HG03439 (cell line): ENCODE measurements around the gene NR3C2.

ENCODE experiments used
- ATAC-seq: cut with Tn5 transposase; IDR thresholded peaks from one replicate; pipeline ENCODE4 v1.9.1; 2021; ENCODE audit warnings: mild to moderate bottlenecking, moderate library complexity; ENCODE audit not compliant: unreplicated experiment

The NR3C2 gene

DNA sequence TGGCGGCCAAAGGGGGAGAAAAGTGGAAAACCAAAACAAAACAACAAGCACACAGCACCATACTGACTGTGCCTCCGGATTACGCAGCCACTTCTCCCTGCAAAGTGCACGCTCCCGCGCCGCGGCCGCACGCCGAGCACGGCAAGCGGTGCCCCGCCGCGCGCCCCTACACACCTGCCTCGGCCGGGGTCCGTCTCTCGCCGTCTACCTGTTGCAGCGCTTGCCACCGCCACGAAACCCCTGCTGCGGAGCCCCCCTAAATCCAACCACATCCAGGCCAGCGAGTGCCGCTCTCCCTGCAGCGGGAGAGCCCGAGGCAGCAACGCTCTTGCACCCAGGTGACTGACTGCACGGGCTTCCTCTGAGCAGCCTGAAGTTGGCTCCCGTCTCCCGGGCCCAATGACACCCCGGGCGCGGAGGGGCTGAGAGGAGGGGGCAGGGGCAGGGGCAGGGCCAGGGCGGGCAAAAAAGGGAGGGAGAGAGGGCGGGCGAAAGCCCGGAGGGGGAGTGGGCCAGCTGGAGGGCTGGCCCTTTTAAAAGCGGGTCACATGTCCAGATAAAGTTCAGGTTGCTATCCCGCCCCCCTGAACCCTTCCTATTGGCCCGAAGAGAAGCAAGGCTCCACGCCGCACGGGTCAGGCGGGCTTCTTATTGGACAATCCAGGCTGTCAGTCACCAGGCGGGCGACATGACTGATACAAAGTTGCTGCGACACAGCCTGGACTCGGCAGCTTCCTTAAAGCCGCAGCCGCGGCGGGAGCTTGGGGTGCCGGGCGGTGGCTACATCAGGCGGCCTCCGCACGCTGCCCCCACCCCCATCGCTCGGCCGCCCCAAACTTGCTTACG is at the start of gene NR3C2:
NR3C2 (minus strand) TSS at position 429 of the 846 bp plus-strand sequence.
- ATAC-seq = peak; percentile 99

DNA sequence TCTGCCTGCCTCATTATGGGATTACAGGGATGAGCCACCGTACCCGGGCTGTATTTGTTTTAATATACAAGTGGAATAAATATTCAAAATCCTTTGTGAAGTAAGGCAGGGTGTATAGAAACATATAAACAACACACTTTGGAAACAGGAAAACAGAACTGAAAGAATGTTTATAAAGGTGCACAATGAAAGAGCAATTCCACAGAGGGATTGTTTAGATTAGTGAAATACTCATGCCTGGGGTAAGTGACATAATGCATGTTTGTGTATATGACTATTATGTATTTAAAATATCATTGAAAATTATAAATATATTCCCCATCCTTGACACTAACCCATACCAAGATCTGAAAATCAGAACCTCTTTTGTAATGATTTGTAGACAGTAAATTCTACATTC is 45.0 kb upstream of the NR3C2 start:
- no peak for ATAC-seq

DNA sequence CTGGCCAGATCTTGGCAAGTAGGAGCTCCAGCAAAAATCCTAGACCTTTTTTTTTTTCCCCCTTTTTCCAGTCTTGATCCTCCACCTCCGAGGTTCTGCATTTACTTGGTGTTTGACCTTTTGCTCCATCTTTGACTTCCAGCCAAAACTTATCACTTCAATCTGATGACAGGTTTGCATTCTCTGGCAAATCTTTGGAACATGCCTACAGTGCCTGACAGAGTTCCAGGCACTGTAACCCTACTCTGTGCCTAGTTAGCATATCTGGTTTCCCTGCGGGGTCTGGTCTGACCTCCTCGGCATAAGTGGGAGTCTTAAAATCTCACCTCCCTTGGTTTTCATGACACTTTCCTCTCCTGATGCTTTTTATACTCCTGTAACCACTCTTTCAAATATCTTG is 39.4 kb upstream of the NR3C2 start:
- no peak for ATAC-seq

DNA sequence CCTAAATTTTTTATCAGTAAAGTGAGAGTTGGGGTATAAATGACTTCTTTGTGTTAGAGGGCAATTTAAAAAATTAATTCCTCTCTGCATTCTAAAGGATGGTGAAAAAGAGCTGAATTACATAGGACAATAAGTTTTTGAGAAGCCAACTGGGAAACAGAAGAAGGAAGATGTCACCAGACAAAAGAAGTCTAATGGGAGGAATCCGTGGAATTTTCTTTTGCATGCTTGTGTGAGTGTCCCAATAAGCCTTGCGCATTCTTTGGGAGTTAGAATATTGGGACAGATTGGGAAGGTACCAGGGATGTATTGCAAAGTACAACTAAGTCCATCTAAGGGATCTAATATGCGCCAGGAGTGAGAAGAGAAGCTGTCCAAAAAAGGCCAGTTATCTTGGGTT is 35.1 kb upstream of the NR3C2 start:
- no peak for ATAC-seq

DNA sequence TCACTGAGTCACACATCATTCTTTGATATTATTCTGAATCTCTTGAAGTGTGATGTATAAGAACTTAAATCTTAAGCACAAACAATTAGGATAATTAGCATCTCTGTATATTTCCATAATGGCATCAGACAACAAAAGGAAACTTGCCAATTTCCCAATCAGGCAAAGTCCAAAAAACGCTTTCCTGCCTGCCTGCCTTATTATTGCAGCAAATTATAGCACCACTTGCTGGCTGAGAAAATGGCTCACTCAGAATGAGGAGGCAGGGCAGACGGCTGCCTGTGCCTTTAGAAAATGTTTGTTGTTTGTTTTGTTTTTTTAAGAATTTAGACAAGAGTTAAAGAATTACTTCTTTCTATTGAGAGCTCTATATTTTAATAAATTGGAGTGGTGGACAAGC is 27.7 kb upstream of the NR3C2 start:
- ATAC-seq = no peak

DNA sequence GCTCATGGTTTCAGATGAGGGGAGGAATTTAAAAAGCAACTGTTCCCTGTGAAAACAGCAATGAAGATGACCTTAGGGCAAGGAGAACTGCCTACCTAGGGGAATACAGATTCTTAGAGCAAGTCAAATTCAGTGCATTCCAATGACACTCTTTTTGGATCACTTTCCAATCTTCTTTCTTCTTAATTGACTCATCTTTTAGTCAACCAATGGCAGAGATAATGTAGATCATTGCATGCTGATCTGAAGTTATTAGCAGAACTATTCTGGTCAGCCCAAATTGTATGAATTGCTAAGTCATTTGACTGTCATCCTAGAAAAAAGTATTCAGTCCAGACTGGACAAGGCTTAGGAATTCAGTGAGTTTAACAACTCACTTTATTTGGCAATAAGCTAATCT is 12.6 kb upstream of the NR3C2 start:
- ATAC-seq = no peak

DNA sequence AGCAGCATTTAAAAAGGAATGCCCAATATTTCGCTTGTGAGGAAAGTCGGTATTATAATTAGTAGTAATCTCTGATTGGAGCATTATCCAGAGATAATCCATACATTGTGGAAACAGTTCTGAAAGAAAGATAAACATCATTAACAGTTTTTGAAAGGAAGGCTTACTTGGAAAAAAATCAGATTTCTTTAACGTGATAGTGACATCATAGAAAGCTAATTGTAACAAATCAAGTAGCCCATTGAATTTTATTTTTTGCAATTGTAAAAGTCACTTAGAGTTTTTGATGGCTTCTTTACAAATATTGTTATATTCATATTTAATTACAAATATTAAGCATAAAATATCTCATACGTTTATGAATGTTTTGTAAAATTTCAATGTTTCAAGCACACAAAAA is 11.6 kb upstream of the NR3C2 start:
- ATAC-seq = no peak

DNA sequence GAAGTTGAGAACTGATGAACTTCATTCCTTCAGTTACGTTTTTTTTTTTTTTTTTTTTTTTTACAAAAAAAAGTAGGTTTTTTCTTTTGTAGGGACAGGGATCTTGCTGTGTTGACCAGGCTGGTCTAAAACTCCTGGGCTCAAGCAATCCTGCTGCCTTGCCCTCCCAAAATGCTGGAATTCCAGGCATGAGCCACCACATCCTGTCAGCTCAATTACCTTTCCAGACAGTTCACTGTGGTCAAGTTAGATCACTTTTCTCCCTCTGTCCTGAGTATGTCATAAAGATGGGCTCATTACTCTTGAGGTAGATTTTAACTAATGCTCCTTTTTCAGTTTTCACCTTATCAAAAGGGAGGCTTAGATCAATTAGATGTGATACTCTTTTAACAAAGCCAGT is 10.8 kb upstream of the NR3C2 start:
- no peak for ATAC-seq

DNA sequence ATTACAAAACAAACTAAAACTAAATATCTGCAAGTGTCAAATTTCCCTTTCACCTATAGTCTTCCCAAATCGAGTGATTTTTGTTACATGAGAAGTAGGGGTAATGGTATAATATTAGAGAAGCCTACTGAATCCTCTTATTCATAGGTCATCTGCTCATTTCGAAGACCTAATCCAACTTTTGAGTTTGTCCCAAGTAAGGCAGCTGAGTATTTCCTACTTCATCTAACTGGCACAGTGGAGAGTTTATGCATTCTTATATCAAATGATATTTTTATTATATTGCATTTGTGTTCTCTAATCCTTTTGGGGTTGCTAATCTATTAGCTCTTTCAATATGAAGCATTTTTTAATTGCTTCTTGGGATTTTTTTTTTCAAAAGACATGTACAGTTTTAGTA is 7.7 kb upstream of the NR3C2 start:
- no peak for ATAC-seq

DNA sequence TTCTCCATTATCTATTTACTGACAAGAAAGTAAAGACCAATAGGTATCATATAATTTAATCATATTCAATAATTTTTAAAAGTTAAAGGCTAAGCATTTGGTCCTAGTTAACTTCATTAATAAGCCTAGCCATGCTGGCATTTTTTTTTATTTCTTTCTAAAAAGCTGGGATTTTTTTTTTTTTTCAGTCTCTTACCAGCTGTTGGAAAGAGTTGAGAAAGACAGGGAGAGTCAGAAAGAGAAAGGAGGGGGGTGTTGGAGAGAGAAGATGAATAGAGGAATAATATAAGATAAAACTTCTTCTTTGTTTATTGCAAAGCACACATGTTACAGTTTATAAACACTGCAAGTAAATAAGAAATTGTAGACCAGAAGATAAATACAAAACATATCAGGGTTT is 5.9 kb upstream of the NR3C2 start:
- ATAC-seq = no peak

DNA sequence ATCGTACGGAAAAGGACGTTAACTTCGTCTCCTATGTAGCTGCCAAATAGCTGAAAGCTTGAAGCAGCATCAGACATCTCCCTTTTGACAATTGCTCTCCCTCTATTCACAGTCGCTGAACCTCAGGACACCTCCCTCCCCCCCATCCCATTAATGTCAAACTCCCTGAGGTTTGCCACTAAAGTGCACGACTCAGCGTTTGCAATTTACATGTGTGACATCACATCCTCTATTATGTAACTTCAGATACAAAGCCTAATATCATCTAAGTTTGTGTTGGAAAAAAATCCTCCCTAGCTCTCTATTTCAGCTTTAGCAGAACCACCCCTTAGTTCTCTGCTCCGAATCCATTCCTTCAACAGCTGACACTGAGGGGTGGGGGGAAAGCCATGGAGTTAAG is 5.5 kb upstream of the NR3C2 start:
- no peak for ATAC-seq

DNA sequence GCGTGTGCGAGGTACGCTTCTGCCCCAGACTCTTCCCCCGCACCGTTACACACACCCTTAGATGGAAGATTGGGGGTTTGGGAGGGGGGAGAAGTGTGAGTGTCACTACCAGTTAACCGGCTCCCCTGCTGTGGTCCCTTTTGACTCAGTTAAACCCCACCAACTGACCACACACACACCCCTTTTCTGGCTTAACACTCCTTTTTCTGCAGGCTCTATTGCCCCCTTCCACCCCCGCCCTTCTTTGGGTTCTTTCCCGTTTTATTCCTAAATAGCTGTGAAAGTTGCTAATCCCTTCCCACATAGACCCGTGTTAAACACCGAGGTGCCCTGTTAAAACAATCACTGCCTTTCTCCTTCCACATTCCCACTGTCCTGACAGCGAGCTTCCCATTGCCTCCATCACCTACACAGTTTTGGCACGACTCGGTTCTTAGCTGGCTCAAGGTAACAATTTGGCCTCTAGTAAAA is 3.7 kb upstream of the NR3C2 start:
- no peak for ATAC-seq

DNA sequence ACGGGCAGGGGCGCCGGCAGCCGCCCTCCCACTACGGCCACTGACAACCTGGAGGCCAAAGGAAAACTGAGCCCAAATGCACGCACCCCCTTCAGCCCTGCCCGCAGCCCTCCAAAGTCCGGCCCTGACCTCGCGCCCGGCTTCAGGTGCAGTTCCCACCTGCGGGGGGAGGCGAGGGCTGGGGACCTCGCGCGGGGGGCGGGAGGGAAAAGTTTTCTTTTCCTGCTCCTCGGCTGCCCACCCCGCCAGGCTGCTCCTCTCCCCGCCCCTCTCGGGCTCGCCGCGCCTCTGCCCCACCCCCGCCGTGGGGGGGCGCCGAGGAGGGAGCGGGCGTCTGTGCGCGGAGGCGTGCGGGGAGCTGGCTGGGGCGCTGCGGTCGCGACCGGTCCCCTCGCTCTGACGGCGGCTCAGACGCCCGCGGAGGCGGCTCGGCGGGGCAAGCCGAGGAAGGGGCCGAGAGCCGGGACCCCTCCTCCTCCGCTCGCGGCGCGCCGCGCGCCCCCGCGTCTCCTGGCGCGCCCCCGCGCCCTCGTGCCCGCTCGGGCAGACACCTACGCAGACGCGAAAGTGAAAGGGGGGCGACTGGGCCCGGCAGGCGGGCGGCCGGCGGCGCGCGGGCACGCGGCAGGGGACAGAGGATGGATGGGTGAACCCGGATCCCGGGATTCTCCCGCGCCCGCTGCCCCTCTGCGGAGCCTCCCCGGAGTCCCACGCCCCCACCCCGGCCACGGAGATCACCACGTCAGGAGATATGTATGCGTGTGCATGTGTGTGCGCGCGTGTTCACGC is 3.1 kb upstream of the NR3C2 start:
- ATAC-seq = no peak

DNA sequence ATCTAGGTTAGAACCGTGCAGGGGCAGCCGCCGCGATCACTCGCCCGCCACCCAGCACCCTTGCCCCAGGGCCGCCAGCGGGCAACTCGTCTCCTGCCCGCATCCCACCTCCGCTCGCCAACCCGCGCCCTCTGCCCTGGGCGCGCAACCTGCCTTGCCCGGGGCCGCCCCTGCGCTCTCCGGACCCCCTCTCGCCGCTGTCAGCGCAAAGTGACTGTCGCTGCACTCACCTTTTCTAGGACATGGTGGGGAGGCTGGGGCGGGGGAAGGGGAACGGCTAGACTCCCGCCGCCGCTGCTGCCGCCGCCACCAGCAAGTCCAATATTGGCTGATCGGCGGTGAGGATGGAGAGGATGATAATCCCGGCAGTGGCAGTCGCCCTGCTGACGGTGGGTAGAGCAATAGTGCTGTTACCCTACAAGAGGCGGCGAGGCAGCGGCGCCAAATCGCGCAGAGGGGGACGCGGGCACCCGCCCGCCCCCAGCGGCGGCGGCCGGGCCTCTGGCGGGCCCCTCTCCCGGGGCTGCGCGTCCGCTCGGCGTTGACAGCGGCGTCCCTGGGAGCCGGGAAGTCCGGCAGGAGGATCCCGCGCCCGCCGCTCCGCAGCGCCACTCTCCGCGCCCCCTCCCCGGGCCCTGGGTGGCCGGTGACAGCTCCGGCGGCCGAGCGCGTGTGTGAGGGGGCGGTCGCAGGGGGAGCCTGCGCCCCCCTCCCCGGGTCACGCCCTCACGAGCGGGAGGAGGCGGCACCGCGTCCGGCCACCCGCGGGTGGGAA is 2.3 kb upstream of the NR3C2 start:
- no peak for ATAC-seq

DNA sequence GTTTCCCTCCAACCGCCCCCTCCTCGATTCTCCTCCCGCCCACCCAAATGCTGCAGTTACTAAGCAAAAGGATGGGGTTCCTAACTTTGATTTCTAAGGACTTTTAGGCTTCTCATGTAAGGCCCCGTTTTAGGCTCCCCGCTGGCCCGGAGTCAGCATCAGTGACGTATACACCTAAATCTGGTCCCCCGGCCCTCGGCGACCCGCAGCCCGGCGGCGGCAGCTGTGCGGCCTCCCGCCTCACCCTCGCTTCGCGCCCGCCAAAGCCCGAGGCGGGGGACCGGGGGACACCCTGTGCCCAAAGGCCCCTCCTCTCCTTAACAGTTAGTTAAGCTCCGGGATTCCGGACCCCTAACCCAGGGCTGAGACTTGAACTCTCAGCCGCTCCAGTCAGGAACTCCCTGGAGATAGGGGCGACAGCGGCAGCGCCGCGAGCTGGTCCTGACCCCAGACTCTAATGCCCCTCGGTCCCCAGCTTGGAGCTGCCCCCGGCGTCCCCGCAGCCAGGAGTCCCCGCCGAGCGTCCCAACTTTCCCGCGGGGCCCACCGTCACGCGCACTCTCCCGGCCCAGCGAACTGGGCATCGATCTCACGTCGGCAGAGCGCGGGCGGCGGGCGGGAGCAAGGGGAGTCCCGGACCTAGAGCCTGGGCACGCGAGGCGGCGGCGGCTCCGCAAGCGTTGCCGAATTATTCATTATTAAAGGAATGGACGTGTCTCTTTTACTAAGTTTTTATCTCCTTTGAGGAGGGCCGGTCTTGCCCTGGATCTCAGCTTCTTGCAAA is 1.5 kb upstream of the NR3C2 start:
- ATAC-seq = no peak

DNA sequence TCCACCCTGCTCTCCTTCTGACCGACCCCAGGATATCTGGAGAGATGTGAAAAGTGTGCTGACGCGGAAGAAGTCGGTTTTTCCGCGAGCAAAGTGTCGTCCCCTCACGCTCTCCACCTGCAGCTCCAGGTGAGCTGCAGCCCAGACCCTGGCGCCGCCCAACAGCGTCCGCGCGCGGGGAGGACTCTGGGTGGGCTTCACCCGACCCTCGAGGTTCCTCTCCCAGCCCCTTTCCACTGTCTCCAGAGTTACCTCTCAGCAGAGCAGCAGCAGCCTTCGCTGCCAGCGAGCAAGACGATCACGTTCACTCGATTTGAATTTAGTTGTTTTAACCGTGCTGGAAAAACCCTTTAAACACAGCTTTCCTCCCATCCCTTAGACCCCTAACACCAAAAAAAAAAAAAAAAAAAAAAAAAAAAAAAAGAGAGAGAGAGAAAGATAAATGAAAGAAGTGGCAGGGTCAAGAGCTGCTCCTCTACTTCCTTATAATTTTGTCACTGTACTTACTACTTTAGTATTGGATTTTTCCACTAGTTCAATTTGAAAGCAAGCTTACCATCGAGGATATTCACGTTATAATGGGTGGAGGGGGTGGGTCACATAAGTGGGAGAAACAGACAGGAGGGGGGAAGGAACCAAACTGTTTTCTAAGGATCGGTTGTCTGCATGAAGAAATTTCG is 758 bp upstream of the NR3C2 start:
- peak; percentile 0 for ATAC-seq

DNA sequence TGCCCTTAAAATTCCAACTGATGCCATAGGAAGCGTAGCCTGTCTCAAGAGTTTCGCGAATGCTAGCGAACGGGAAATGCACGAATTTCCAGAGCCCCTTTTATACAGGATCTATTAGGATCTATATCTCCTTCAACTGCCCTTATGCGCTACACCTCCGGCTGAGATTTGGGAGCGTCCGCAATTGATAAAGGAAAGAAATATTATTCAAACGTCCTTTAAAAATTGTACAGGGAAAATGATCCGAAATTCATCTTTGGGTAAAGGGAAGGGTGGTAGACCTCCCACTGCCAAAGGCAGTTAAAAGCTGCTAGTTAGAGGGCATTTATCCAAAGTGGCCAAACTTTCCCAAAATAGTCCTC is 609 bp downstream of the NR3C2 start:
- no peak for ATAC-seq

DNA sequence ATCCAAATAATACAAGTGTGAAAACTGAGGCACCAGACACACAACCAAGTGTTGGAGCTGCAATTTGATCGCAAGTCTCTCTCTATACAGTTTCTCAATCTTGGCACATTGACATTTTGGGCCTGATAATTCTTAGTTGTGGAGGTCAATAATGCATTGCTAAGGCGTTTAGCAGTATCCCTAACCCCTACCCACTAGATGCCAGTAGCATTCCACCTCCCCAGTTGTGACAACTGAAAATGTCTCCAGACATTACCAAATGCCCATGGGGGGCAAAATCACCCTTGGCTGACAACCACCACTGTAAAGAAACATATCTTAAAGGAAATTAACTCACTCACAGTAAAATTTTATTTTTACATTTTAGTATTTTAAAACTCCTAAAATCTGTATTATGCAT is 4.2 kb downstream of the NR3C2 start:
- no peak for ATAC-seq

DNA sequence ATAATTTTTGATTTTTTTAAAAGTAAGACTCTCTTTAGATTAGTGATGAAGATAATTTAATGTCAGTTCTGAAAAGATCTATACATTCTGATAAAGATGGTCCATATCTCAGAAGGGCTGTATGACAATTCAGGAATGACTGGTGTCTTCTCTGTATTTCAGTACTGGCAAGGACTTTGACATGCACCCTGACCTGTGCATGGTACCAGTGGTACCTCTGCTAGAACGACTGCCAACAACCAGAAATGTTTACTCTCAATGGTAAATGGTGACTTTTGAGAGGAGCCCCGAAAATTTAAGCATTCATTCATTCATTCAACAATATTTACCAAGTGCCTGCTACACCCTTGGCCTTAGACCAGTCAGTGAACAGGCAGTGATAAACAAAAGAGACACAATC is 4.8 kb downstream of the NR3C2 start:
- no peak for ATAC-seq

DNA sequence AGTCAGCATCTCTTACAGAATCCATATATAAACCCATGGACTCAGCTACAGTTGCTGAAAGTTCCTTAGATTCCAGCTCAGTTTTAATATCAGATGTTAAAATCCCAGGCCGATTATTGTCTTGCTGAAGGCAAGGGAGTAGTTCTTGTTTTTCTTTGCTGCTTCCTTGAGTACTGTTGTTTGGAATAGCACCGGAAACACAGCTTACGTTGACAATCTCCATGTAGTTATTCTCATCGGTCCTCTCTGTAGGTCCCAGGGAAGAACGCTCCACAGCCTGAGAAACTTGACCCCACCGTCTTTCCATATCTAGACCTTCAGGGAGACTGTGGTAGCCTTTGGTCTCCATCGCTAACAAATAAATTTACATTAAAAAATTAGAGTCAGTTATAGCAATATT is 5.7 kb downstream of the NR3C2 start:
- ATAC-seq = no peak
